ENCODE data around the gene SMC1B. TPM values are rescaled to one million over a fixed set of nuclear protein-coding genes. Genes with fewer than 3 reads are reported as not detected.
"Not testable (repeated sequence)": the region's sequence is repeated elsewhere in the genome, so short reads cannot be mapped to it uniquely, and the experiment has no call there.

Gene SMC1B
- total RNA-seq, result not detected
- long read RNA-seq, donor 1, partial matches to known transcripts, result 0 of 1 reads
- long read RNA-seq, donor 1, other reads (novel, unspliced or antisense), result 1 of 1 reads
- long read RNA-seq, donor 2, result 0 reads

GRCh38 chr22:45413368-45414211, at the start of gene SMC1B, which contains the start of gene RIBC2:
Gene SMC1B (minus strand): TSS chr22:45413599. CDS start chr22:45413567, 32 bp downstream.
Gene RIBC2 (plus strand): TSS chr22:45413693. CDS start chr22:45413887, 194 bp downstream.
- intact Hi-C loops (cut with DNase I), result no loop called here
- DNase-seq (ENCODE audit: low spot score), result peak; percentile 93

GRCh38 chr22:45462034-45462655, 48.7 kb upstream of the SMC1B start:
- intact Hi-C loops (cut with DNase I), result no loop called here
- no peak for DNase-seq (ENCODE audit: low spot score)

GRCh38 chr22:45460288-45461109, 47.1 kb upstream of the SMC1B start:
- intact Hi-C loops (cut with DNase I), result no loop called here
- peak; percentile 87 for DNase-seq (ENCODE audit: low spot score)

GRCh38 chr22:45459235-45459634, 45.8 kb upstream of the SMC1B start:
- intact Hi-C loops (cut with DNase I), result no loop called here

GRCh38 chr22:45458532-45458931, 45.1 kb upstream of the SMC1B start:
- intact Hi-C loops (cut with DNase I), result no loop called here
- DNase-seq (ENCODE audit: low spot score), result no peak

More at GRCh38 chr22:45459235-45459634, 45.8 kb upstream of the SMC1B start:
- DNase-seq (ENCODE audit: low spot score), result no peak

- DNase-seq (ENCODE audit: low spot score), result no peak
- intact Hi-C loops (cut with DNase I), result no loop called here
These were observed 43.4 kb upstream of the SMC1B start for GRCh38 chr22:45456811-45457210.

GRCh38 chr22:45455621-45456020, 42.2 kb upstream of the SMC1B start:
- no peak for DNase-seq (ENCODE audit: low spot score)
- intact Hi-C loops (cut with DNase I), result no loop called here

GRCh38 chr22:45455212-45455611, 41.8 kb upstream of the SMC1B start:
- intact Hi-C loops (cut with DNase I), result no loop called here
- no peak for DNase-seq (ENCODE audit: low spot score)

GRCh38 chr22:45454275-45454674, 40.9 kb upstream of the SMC1B start:
- no peak for DNase-seq (ENCODE audit: low spot score)
- intact Hi-C loops (cut with DNase I), result no loop called here

- intact Hi-C loops (cut with DNase I), result no loop called here
- DNase-seq (ENCODE audit: low spot score), result no peak
These were observed 40.4 kb upstream of the SMC1B start for GRCh38 chr22:45453764-45454163.

- intact Hi-C loops (cut with DNase I), result no loop called here
These were observed 39.4 kb upstream of the SMC1B start for GRCh38 chr22:45452565-45453379.

GRCh38 chr22:45451972-45452371, 38.6 kb upstream of the SMC1B start:
- no peak for DNase-seq (ENCODE audit: low spot score)
- intact Hi-C loops (cut with DNase I), result no loop called here

More at GRCh38 chr22:45452565-45453379, 39.4 kb upstream of the SMC1B start:
- no peak for DNase-seq (ENCODE audit: low spot score)

- DNase-seq (ENCODE audit: low spot score), result no peak
- intact Hi-C loops (cut with DNase I), result no loop called here
These were observed 37.7 kb upstream of the SMC1B start for GRCh38 chr22:45450921-45451651.

- intact Hi-C loops (cut with DNase I), result no loop called here
- DNase-seq (ENCODE audit: low spot score), result no peak
These were observed 36.8 kb upstream of the SMC1B start for GRCh38 chr22:45450101-45450785.

- intact Hi-C loops (cut with DNase I), result loop anchor here (5.0 kb wide), 2 partner anchors 53 to 103 kb away; partner anchors contain the start of gene FBLN1 (in 1 of the 2)
- DNase-seq (ENCODE audit: low spot score), result not testable (repeated sequence)
These were observed 36.0 kb upstream of the SMC1B start for GRCh38 chr22:45449442-45449841.

GRCh38 chr22:45448431-45448830, 35.0 kb upstream of the SMC1B start:
- intact Hi-C loops (cut with DNase I), result loop anchor here (5.0 kb wide), 2 partner anchors 54 to 104 kb away; partner anchors contain the start of gene FBLN1 (in 1 of the 2)
- DNase-seq (ENCODE audit: low spot score), result peak; percentile 93

GRCh38 chr22:45447596-45447995, 34.2 kb upstream of the SMC1B start:
- DNase-seq (ENCODE audit: low spot score), result not testable (repeated sequence)
- intact Hi-C loops (cut with DNase I), result loop anchor here (5.0 kb wide), 2 partner anchors 55 to 105 kb away; partner anchors contain the start of gene FBLN1 (in 1 of the 2)

Measured in posterior vena cava (tissue), 2 donors.